Inflammatory macrophage treated with lipopolysaccharide for 4 hours (primary cell): ENCODE measurements around the gene C6orf62.
"Not testable (repeated sequence)": the region's sequence is repeated elsewhere in the genome, so short reads cannot be mapped to it uniquely, and the experiment has no call there.

Experiments used
- DNase-seq: peaks from one replicate; pipeline ENCODE4 v3.0.0-alpha.2; 2020

The C6orf62 gene

DNA sequence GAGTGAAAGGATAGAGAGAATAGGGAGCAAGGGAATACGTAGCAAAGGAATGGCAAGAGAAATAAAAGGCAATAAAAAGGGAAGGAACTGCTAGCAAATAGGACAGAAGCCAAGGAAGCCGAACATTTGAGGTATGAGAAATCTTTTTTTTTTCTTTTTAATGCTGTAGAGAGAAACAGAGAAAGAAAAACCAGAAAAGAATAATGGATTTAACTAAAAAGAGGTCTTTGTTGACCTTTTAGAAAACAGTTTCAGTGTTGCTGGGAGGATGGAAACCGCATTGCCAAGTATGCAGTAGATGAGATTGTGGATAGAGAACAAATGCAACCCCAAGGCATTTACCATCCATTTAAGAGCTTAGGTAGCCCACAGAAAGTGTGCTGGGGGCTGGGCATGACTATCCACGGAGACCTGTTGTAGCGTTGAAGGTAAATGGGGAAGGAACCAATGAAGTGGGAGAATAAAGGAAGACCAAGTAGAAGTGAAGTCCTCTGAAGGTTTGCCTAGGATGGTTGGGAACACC lies 23.3 kb upstream of the C6orf62 start:
- no peak for DNase-seq

DNA sequence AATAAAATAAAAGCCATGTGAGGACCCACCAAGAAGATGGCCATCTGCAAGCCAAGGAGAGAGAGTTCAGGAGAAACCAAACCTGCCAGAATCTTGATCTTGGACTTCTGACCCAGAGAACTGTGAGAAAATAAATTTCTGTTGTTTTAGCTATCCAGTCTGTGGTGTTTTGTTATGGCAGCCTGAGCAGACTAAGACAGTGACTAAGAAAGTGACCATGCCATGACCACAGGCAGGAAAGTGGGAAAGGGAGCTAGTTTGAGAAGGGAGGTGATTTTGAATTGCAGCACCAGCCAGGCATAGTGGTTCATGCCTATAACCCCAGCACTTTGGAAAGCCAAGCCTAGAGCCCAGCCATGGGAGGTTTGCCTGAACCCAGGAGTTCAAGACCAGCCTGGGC lies 21.9 kb upstream of the C6orf62 start:
- DNase-seq: no peak

DNA sequence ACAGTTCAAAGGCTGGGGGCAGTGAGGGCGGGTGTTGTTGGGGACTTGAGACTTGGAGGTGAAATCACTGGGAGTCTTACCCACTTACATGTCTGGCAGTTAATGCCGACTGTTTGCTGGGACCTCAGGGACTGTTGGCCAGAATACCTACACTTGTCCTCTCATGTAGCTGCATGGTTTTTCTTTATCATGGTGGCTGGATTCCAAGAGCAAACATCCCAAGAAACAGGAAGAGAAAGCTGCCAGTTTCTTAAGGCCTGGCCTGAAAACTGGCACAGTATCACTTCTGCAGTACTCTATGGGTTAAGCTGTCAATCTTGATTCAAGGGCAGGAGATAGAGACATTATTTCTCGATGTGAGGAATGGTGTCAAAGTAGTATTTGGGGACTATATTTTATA lies 19.8 kb upstream of the C6orf62 start:
- DNase-seq: peak; percentile 59

DNA sequence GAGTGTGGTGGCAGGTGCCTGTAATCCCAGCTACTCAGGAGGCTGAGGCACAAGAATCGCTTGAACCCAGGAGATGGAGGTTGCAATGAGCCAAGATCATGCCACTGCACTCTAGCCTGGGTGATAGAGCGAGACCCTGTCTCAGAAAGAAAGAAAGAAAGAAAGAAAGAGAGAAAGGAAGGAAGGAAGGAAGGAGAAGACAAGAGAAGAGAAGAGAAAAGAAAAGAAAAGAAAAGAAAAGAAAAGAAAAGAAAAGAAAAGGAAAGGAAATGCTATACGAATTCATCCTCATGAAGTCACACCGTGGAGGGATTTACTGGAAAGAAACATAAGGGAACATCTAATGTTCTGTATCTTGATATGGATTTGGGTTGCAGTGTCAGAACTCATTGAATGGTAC lies 15.8 kb upstream of the C6orf62 start:
- DNase-seq: not testable (repeated sequence)

- DNase-seq: no peak
These were observed 15.2 kb upstream of the C6orf62 start for GRCh38 chr6:24734166-24734565.

- DNase-seq: not testable (repeated sequence)
These were observed 12.6 kb upstream of the C6orf62 start for GRCh38 chr6:24731456-24732134.

GRCh38 chr6:24730653-24731052 lies 11.7 kb upstream of the C6orf62 start:
- not testable (repeated sequence) for DNase-seq

- DNase-seq: no peak
These were observed 4.3 kb upstream of the C6orf62 start for GRCh38 chr6:24723270-24723669.

DNA sequence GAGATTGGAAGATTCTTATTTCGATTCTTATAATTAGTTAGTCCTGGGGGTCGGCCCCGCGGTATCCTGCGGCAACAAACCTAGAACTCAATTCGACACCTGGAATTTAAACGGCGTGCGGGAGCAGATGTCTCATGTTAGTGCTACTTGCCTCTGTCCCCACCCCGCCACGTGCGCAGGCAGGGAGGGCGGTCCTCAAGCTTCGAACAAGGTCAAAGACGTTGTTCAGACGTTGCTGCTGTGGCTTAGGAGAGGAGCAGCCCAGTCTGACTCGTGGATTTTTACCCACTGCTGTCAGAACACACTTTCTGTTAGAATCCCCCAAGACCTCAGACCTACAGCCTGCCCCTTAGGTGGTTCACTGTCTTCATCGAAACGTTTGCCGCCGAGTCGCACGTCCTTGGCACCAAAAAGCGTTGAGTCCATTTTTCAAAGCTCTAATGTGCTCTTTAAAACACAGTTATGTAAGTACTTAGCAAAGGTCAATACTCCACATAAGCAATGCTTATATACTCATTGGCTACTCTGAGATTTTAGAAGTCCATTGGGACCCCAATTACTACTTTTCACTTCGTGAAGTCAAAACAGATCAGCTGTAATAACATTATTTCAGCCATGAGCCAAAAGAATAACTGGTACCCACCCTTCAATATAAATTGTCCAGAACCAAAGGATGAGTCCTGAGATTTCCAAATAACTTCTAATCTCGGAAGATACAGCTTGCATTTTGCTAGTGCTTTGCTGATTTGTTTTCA lies 2.7 kb upstream of the C6orf62 start:
- DNase-seq: peak; percentile 91

DNA sequence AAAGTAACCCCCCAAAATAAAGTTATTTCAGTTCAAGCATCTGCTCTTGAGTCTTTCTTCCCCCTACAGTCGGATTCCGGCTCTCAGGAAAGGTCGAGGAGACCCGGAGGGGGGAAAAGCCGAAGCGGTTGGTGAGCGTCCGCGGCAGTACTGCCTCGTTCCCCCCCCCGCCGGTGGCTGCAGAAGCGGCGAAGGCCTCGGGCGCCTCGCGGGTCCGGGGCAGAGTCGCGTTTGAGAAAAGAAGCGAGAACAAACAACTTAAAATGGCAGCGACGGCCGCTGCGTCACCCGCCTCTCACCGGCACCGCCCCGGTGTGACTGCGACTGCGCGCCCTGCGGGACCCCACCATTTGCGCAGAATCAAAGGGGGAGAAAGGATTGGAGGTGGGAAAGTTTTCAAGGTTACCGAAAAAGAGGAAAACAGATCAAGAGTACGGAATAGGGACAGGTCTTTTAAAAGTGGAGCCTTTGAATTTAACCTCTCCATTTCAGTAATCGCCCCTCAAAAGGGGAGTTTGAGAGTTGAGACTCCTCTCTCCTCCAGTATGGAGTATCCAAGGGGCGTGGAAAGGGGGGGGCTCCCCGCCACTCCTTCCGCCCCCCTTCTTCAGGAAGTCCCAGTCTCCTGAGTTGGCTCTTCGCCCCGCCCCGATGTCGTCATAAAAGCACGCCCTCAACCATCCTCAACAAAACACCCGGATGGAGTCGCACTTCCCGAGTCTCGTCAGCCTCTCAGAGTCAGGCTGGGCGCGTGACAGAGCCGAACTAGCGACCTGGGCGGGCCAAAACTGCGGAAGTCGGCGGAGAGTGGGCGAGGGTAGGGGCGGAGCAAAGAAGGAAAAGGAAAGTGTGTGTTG lies 1.9 kb upstream of the C6orf62 start:
- peak; percentile 100 for DNase-seq

GRCh38 chr6:24720131-24720603 lies 1.2 kb upstream of the C6orf62 start:
- peak; percentile 91 for DNase-seq

- DNase-seq: peak; percentile 40
These were observed 367 bp downstream of the C6orf62 start for GRCh38 chr6:24718449-24719124.

DNA sequence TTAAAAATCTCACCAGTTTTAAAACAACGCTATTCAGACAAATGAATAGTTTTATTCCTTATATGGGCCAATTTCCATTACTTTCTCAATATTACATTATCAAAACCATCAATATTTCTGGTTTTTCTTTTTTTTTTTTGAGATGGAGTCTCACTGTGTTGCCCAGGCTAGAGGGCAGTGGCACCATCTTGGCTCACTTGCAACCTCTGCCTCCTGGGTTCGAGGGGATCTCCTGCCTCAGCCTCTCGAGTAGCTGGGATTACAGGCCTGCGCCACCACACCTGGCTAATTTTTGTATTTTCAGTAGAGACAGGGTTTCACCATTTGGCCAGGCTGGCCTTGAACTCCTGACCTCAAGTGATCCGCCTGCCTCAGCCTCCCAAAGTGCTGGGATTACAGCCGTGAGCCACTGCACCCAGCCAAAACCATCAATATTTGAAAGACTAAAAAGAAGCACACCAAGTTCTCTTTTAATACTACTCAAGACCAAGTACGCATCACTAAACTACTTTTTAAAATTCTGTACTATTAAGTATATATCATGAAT lies 2.3 kb downstream of the C6orf62 start:
- DNase-seq: not testable (repeated sequence)

DNA sequence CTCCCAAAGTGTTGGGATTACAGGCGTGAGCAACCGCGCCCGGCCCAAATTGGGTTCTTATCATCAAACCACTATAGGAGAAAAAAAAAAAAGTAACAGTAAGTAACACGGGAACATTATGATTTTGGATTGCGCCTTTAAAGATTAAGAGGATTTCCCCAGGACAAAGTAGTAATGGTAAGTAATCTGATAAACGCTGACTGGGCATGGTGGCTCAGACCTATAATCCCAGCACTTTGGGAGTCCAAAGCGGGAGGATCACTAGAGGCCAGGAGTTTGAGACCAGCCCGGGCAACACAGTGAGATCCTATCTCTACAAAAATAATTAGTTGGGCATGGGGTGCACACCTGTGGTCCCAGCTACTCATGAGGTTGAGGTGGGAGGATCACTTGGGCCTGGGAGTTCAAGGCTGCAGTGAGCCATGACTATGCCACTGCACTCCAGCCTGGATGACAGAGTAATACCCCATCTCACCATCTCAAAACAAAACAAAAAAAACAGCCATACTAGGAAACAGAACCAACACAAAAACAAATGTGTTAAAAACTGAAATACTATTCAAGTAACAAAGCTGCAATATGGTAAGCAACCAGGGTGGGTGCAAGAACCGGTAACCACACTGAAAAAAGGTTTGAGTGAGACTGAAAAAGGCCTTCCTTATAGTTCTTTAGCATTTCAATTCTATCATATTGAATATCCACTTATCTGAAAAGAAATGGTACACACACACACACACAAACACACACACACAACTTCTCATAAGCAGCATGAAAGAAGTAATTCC lies 8.2 kb downstream of the C6orf62 start:
- no peak for DNase-seq

- DNase-seq: no peak
These were observed 9.8 kb downstream of the C6orf62 start for GRCh38 chr6:24709014-24709711.

GRCh38 chr6:24708612-24709011 lies 10.3 kb downstream of the C6orf62 start:
- no peak for DNase-seq

- DNase-seq: no peak
These were observed 14.5 kb downstream of the C6orf62 start for GRCh38 chr6:24704468-24704867.

- DNase-seq: no peak
These were observed 16.2 kb downstream of the C6orf62 start for GRCh38 chr6:24702720-24703282.

- no peak for DNase-seq
These were observed 19.2 kb downstream of the C6orf62 start for GRCh38 chr6:24699521-24700359.
